Stimulated activated CD8-positive, alpha-beta memory T cell treated with anti-CD3 and anti-CD28 coated beads, Interleukin-15, amount 100 ng/mL, for 4 hours (primary cell): ENCODE measurements around the gene STXBP5L.
"Not testable (repeated sequence)": the region's sequence is repeated elsewhere in the genome, so short reads cannot be mapped to it uniquely, and the experiment has no call there.

Experiments
- DNase-seq, 2 donors: peaks; one replicate each; pipeline ENCODE4 v3.0.0-alpha.2; 2020; ENCODE audit warnings: low read depth in 2 of 2

Gene STXBP5L

DNA sequence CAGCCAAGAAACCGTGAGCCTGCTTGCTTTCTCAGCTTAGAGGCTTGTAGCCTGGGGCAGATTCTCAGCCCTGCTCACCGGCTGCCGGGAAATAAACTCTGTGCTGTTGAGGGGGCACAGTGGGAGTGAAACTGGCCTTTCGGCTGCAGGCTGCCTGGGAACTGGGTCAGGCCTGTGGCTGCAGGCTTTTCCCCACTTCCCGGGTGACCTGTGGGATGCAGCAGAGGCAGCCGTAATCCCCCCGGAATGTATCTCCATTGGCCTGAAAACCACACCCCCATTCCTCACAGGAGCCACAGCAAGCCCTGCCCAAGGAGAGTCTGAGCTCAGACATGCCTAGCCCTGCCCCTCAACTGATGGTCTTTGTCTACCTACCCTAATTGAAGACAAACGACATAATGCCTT lies 110.9 kb downstream of the STXBP5L start:
- no peak for DNase-seq

DNA sequence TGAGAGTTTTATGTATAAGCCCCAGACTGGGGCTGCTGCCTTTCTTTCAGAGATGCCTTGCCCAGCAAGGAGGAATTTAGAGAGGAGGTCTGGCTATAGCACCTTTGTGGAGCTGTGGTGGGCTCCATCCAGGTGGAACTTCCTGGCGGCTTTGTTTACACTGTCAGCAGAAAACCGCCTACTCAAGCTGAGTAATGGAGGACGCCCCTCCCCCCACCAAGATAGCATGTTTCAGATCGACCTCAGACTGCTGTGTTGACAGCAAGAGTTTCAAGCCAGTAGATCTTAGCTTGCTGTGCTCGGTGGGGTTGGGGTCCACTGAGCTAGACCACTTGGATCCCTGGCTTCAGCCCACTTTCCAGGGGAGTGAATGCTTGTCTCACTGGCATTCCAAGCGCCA lies 155.6 kb downstream of the STXBP5L start:
- DNase-seq: no peak

DNA sequence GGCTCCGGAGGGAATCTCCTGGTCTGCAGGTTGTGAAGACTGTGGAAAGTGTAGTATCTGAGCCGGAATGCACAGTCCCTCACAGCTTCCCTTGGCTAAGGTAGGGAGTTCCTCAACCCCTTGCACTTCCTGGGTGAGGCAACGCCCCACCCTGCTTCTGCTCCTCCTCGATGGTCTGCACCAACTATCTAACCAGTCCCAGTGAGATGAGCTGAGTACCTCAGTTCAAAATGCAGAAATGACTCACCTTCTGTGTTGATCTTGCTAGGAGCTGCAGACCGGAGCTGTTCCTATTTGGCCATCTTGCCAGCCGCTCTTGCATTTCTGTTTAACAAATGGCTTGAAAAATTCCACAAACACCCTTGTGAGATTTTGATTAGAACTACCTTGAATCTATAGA lies 156.1 kb downstream of the STXBP5L start:
- no peak for DNase-seq

DNA sequence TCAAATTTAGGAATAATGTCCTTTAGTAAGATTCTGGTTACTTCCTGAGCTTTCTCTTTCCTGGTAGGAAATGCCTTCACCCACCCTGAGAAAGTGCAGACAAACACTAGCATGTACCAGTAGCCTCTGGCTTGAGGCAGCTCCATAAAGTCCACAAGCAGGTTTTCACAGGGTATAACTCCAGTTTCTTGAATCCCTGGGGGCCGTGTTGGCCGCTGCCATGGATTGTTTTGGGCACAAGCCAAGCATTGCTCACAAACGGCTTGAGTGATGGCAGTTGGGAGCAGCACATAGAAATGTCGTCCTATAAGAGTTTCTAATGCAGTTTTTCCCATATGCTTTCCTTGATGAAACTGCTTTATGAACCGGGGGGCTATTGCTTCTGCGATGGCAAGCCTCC lies 164.1 kb downstream of the STXBP5L start:
- DNase-seq: no peak

GRCh38 chr3:121073011-121073410 lies 165.0 kb downstream of the STXBP5L start:
- DNase-seq: no peak

- DNase-seq: no peak
Measured at GRCh38 chr3:121075191-121075590, 167.2 kb downstream of the STXBP5L start.

- not testable (repeated sequence) for DNase-seq
Measured at GRCh38 chr3:121078378-121079101, 170.5 kb downstream of the STXBP5L start.

- DNase-seq: no peak
Measured at GRCh38 chr3:121096953-121097352, 188.9 kb downstream of the STXBP5L start.

GRCh38 chr3:121111086-121111485 lies 203.1 kb downstream of the STXBP5L start:
- not testable (repeated sequence) for DNase-seq

- no peak for DNase-seq
Measured at GRCh38 chr3:121111914-121112612, 204.1 kb downstream of the STXBP5L start.

GRCh38 chr3:121126033-121126706 lies 218.2 kb downstream of the STXBP5L start:
- DNase-seq: no peak

GRCh38 chr3:121126707-121127035 lies 218.7 kb downstream of the STXBP5L start:
- no peak for DNase-seq

DNA sequence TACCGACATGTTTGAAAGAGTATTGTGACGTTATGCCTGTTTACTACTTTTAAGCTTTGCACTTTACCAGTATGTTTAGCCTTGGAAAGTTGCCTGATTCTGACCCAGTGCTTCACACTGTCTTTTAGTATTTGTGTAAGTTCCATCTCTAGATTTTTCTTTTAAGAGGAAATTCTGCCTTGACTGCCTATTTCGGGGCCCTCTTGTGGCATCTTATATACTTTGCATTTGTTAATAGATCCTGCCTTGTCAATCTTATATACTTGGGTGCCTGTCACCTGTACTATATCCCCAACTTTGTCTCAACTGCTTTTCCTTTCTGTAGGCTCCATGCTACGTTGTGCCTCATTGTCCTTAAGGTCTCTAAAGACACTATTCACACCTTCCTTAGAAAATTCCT lies 244.6 kb downstream of the STXBP5L start:
- DNase-seq: no peak

DNA sequence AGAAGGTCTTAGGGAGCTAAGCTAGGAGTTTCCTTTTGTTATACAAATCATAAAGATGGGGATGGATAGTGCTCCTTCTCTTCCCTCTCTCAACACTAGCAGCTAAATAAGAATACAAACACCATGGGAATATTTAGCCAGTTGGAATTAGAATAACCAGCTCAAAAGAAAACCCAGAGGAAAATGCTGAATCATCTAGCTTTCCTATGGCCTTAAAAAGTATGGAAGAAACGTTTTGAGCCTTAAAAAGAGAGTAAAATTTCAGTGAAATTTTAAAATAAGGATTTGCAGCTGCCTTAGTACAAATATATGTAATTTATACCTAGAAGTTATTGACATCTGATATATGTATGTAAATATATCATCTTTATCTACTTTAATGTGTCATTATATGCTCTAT lies 245.8 kb downstream of the STXBP5L start:
- DNase-seq: no peak

- DNase-seq: no peak
Measured at GRCh38 chr3:121155028-121155427, 247.0 kb downstream of the STXBP5L start.

DNA sequence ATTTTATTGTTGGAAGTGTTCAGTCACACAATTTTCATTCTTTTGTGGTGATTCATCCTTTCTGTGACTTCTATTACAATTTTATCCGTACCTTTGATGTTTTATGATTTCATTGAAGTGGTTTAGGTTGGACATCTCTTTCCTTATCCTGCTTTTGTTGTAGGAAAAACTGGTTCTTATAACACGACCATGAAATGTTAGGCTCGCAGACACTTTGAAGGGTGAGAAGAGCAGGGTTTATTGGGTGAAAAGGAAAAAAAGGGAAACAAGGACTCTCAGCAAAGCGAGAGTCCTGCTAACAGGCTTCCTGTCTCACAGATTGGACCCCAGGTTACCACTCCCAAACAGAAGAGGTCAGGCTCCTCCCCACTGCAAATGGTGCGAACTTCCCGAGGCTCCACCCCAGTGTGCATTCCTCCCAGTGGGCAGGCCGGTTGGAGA lies 257.4 kb downstream of the STXBP5L start:
- no peak for DNase-seq

DNA sequence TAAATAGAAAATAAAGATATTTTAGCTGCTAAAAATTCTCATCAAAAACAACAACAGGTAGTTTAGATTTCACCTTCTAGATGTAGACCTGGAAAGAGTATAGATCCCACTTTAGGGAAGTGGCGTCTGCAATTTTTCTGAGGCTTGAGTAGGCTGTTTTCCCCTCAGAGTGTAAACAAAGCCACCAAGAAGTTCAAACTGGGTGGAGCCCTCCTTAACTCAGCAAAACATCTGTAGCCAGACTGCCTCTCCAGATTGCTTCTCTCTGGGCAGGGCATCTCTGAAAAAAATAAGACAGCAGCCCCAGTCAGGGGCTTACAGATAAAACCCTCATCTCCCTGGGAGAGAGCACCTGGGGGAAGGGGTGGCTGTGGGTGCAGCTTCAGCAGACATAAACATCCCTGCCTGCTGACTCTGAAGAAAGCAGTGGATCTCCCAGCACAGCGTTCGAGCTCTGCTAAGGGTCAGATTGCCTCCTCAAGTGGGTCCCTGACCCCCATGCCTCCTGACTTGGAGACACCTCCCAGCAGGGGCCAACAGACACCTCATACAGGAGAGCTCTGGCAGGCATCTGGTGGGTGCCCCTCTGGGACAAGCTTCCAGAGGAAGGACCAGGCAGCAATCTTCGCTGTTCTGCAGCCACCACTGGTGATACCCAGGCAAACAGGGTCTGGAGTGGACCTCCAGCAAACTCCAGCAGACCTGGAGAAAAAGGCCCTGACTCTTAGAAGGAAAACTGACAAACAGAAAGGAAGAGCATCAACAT lies 259.6 kb downstream of the STXBP5L start:
- DNase-seq: no peak

DNA sequence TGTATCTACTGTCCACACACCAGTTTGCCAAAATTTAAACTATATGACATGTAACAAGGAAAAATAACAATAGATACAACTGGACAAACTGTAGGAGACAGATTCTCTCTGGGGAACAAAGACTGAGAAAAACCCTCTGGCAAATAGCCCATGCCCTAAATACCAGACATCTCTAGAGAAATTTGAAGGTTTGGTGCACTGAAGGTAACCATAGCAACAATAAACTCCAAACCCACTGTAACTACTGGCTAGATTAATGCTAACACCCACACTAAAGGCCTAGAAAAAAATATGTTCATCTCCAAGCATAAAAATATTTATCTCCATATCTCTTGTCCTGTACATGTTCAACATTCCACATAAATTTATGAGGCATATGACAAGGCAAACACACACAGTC lies 267.1 kb downstream of the STXBP5L start:
- no peak for DNase-seq

DNA sequence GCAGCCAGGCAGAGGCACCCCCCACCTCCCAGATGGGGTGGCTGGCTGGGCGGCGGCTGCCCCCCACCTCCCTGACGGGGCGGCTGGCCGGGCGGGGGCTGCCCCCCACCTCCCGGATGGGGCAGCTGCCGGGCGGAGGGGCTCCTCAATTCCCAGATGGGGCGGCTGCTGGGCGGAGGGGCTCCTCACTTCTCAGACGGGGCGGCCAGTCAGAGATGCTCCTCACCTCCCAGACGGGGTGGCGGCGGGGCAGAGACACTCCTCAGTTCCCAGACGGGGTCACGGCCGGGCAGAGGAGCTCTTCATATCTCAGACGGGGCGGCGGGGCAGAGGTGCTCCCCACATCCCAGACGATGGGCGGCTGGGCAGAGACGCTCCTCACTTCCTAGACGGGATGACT lies 282.6 kb downstream of the STXBP5L start:
- not testable (repeated sequence) for DNase-seq

- DNase-seq: no peak
Measured at GRCh38 chr3:121202573-121202972, 294.6 kb downstream of the STXBP5L start.

DNA sequence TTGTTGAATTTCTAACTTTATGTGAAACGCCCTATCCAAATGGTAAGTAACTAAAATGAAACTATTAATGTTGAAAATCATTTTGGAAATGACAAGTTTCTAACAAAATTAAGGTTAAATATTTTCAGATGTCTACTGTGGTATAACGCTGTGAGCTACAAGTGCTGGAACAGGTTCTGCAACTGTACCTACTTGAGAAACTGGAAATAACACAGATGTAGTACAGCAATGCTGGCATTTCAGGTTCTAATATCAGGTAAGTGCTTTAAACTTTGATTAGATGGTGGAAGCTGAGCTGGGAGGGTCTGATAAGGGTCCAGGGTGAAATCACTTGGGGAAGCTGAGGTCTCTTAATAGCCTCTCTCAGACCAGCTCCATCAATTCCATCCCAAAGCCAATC lies 315.1 kb downstream of the STXBP5L start:
- DNase-seq: no peak

- no peak for DNase-seq
Measured at GRCh38 chr3:121228971-121229370, 321.0 kb downstream of the STXBP5L start.
